Measurements from ENCODE around the gene SLC6A12. TPM values are rescaled to one million over a fixed set of nuclear protein-coding genes. Genes with fewer than 3 reads are reported as not detected.

The SLC6A12 gene
- polyA plus RNA-seq, 1 of the 3 experiments (the other 2 are of a cell fraction), result 0.02 TPM

DNA sequence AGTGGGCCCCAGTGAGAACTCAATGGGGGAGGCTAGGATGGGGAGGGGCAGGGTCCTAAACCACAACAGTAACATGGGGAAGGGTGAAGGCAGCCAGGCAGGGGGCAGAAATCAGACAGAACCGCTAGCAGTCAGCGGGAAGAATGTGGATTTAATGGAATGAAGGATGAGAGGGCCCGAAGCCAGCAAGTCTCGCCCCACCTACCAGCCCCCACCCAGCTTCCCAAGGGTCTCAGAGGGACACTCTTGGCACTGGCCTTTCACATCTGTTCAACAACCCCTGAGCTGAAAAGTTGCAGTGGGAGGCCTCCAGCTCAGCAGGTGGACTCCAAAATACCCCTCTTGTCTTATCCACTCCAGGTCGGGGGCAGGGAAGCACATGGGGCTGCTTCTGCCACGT lies 6.5 kb upstream of the SLC6A12 start:
- Histone ChIP-seq H3K27ac (ENCODE audit: low read depth in 2 of 2, low read length in 1 of 2) (no peak overlapping the region), H3K79me2 (ENCODE audit: insufficient read depth) (no peaks in the 10 kb centered on the region), H3F3A (replicated peaks; ENCODE audit: insufficient read depth) (no peaks in the 10 kb centered on the region), H3K9me3 (no peaks in the 10 kb centered on the region), H3K4me3 (ENCODE audit: low read depth in 2 of 2, low read length in 1 of 2) (no peak overlapping the region), H3K27me3 (ENCODE audit: insufficient read depth) (no peaks in the 10 kb centered on the region), H3K9ac (no peak overlapping the region), H4K20me1 (ENCODE audit: insufficient read depth) (no peaks in the 10 kb centered on the region), H3K4me1 (ENCODE audit: control insufficient read depth in 1 of 2, insufficient read depth in 2 of 2, low read depth in 1 of 2, low read length in 1 of 2) (peaks cover 0 to 2% of the 10 kb centered on the region in 2 experiments; a peak in 1 of 4 replicates), H3K4me2 (no peak overlapping the region), H2AFZ (ENCODE audit: low read depth) (no peak overlapping the region), H3K9me2 (no peaks in the 10 kb centered on the region), H3K36me3 (replicated peaks in 1 of 2; ENCODE audit: control insufficient read depth in 1 of 2, insufficient read depth in 2 of 2, low read length in 1 of 2) (no peaks in the 10 kb centered on the region)
- 79% methylated on average over 6 of the region's 6 CpGs for WGBS (ENCODE audit: low lambda C conversion rate)
- ChIA-PET POLR2A (no interaction called here), CTCF (interaction anchor here (0.7 to 2.9 kb wide), 25 partner anchors 8 to 114 kb away, joined by 3 to 13 read pairs (median 6); no protein-coding TSS in a partner anchor)
- no peak for DNase-seq
- TF ChIP-seq, protein P1, sequence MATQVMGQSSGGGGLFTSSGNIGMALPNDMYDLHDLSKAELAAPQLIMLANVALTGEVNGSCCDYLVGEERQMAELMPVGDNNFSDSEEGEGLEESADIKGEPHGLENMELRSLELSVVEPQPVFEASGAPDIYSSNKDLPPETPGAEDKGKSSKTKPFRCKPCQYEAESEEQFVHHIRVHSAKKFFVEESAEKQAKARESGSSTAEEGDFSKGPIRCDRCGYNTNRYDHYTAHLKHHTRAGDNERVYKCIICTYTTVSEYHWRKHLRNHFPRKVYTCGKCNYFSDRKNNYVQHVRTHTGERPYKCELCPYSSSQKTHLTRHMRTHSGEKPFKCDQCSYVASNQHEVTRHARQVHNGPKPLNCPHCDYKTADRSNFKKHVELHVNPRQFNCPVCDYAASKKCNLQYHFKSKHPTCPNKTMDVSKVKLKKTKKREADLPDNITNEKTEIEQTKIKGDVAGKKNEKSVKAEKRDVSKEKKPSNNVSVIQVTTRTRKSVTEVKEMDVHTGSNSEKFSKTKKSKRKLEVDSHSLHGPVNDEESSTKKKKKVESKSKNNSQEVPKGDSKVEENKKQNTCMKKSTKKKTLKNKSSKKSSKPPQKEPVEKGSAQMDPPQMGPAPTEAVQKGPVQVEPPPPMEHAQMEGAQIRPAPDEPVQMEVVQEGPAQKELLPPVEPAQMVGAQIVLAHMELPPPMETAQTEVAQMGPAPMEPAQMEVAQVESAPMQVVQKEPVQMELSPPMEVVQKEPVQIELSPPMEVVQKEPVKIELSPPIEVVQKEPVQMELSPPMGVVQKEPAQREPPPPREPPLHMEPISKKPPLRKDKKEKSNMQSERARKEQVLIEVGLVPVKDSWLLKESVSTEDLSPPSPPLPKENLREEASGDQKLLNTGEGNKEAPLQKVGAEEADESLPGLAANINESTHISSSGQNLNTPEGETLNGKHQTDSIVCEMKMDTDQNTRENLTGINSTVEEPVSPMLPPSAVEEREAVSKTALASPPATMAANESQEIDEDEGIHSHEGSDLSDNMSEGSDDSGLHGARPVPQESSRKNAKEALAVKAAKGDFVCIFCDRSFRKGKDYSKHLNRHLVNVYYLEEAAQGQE (IDR thresholded peaks at IDR 0.05; ENCODE audit: low read depth, low read length), result no peak
- TF ChIP-seq ZBTB33 (IDR thresholded peaks at IDR 0.05; ENCODE audit: borderline replicate concordance, low read depth), result no peak
- TF ChIP-seq USF2 (IDR thresholded peaks at IDR 0.05; ENCODE audit: borderline replicate concordance, low read depth, low read length), result no peak
- TF ChIP-seq ELF1 (IDR thresholded peaks at IDR 0.05), result no peak

- Histone ChIP-seq H3K4me3 (ENCODE audit: low read depth in 2 of 2, low read length in 1 of 2) (no peak overlapping the region; a peak in 1 of 4 replicates), H3K9ac (no peak overlapping the region), H3F3A (replicated peaks; ENCODE audit: insufficient read depth) (no peaks in the 10 kb centered on the region), H3K9me2 (no peaks in the 10 kb centered on the region), H3K4me1 (ENCODE audit: control insufficient read depth in 1 of 2, insufficient read depth in 2 of 2, low read depth in 1 of 2, low read length in 1 of 2) (peaks cover 0 to 2% of the 10 kb centered on the region in 2 experiments; a peak in 1 of 4 replicates), H3K27ac (ENCODE audit: low read depth in 2 of 2, low read length in 1 of 2) (no peak overlapping the region), H3K36me3 (replicated peaks in 1 of 2; ENCODE audit: control insufficient read depth in 1 of 2, insufficient read depth in 2 of 2, low read length in 1 of 2) (no peaks in the 10 kb centered on the region), H2AFZ (ENCODE audit: low read depth) (no peak overlapping the region), H3K27me3 (ENCODE audit: insufficient read depth) (no peaks in the 10 kb centered on the region), H3K79me2 (ENCODE audit: insufficient read depth) (no peaks in the 10 kb centered on the region), H4K20me1 (ENCODE audit: insufficient read depth) (no peaks in the 10 kb centered on the region), H3K9me3 (no peaks in the 10 kb centered on the region), H3K4me2 (no peak overlapping the region)
- TF ChIP-seq ZBTB33 (IDR thresholded peaks at IDR 0.05; ENCODE audit: borderline replicate concordance, low read depth) (no peak), GABPA (IDR thresholded peaks at IDR 0.05; ENCODE audit: low read depth) (no peak), RCOR1 (IDR thresholded peaks at IDR 0.05; ENCODE audit: low read length) (0 out of 2 replicates have a peak, but pooled peaks have one; percentile 15), RFX5 (IDR thresholded peaks at IDR 0.05; ENCODE audit: low read length) (no peak), SMC3 (IDR thresholded peaks at IDR 0.05; ENCODE audit: low read depth, low read length) (peak; percentile 69), CHD2 (IDR thresholded peaks at IDR 0.05; ENCODE audit: low read length, partially characterized antibody) (peak; percentile 19), POLR2AphosphoS5 (IDR thresholded peaks at IDR 0.05; ENCODE audit: low read depth, low read length) (no peak), RAD21 (IDR thresholded peaks at IDR 0.05; ENCODE audit: low read length) (peak; percentile 78)
- TF ChIP-seq, protein P2, sequence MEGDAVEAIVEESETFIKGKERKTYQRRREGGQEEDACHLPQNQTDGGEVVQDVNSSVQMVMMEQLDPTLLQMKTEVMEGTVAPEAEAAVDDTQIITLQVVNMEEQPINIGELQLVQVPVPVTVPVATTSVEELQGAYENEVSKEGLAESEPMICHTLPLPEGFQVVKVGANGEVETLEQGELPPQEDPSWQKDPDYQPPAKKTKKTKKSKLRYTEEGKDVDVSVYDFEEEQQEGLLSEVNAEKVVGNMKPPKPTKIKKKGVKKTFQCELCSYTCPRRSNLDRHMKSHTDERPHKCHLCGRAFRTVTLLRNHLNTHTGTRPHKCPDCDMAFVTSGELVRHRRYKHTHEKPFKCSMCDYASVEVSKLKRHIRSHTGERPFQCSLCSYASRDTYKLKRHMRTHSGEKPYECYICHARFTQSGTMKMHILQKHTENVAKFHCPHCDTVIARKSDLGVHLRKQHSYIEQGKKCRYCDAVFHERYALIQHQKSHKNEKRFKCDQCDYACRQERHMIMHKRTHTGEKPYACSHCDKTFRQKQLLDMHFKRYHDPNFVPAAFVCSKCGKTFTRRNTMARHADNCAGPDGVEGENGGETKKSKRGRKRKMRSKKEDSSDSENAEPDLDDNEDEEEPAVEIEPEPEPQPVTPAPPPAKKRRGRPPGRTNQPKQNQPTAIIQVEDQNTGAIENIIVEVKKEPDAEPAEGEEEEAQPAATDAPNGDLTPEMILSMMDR (IDR thresholded peaks at IDR 0.05), result peak; percentile 68
- ChIA-PET POLR2A (no interaction called here), CTCF (interaction anchor here (0.7 to 2.9 kb wide), 32 partner anchors 8 to 133 kb away, joined by 3 to 13 read pairs (median 6); no protein-coding TSS in a partner anchor)
- 38% methylated on average over 10 of the region's 17 CpGs for WGBS (ENCODE audit: low lambda C conversion rate)
- DNase-seq, result peak; percentile 91
These were observed 6.0 kb upstream of the SLC6A12 start for GRCh38 chr12:219891-220352.
